HL-60 (cell line): ENCODE measurements around the gene PNMA1.

Source experiments
- GABPA ChIP-seq: IDR thresholded peaks from 2 replicates; pipeline ENCODE4 v1.6.1; 2012; ENCODE audit warnings: low read depth
- TF ChIP-seq, protein P1 (sequence below): IDR thresholded peaks from one replicate; pipeline ENCODE4 v1.5.1; 2011; ENCODE audit warnings: low read length, control low read depth, inconsistent platforms; ENCODE audit not compliant: insufficient read depth

DNA sequence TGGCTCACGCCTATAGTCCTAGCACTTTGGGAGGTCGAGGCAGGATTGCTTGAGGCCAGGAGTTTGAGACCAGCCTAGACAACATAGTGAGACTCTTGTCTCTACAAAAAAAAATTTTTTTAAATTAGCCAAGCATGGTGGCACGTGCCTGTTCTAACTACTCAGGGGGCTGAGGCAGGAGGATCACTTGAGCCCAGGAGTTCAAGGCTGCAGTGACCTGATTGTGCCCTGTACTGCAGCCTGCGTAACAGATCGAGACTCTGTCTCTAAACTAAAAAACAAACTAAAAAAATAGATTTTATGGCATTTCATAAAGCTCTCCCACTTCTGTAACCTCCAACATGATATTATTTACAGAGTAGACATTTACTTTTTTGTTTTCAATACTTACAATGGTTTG lies 29.6 kb downstream of the PNMA1 start:
- no peak for TF ChIP-seq GABPA
- TF ChIP-seq, protein P1, sequence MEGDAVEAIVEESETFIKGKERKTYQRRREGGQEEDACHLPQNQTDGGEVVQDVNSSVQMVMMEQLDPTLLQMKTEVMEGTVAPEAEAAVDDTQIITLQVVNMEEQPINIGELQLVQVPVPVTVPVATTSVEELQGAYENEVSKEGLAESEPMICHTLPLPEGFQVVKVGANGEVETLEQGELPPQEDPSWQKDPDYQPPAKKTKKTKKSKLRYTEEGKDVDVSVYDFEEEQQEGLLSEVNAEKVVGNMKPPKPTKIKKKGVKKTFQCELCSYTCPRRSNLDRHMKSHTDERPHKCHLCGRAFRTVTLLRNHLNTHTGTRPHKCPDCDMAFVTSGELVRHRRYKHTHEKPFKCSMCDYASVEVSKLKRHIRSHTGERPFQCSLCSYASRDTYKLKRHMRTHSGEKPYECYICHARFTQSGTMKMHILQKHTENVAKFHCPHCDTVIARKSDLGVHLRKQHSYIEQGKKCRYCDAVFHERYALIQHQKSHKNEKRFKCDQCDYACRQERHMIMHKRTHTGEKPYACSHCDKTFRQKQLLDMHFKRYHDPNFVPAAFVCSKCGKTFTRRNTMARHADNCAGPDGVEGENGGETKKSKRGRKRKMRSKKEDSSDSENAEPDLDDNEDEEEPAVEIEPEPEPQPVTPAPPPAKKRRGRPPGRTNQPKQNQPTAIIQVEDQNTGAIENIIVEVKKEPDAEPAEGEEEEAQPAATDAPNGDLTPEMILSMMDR = no peak
